ENCODE data around the gene C14orf93.

C14orf93 gene

GRCh38 chr14:23009939-23010726 is at the start of gene C14orf93:
TSS of gene C14orf93 (minus strand) at chr14:23010143. CDS start at chr14:22999023, 11,120 bp downstream.
- peak within 1 kb of the TSS; percentile 96 for H3K27ac Mint-ChIP-seq
- peaks cover 32% of the 10 kb centered on the region for H3K4me1 Mint-ChIP-seq (ENCODE audit: low read depth)
- no peaks in the 10 kb centered on the region for H3K9me3 Mint-ChIP-seq
- H3K36me3 Mint-ChIP-seq (ENCODE audit: low read depth), result no peaks in the 10 kb centered on the region
- peak within 1 kb of the TSS; percentile 90 for H3K4me3 Mint-ChIP-seq
- H3K27me3 Mint-ChIP-seq (ENCODE audit: low read depth), result no peaks in the 10 kb centered on the region

- Mint-ChIP-seq H3K27ac (peak overlapping the region; percentile 38), H3K36me3 (ENCODE audit: low read depth) (peaks cover 30% of the 10 kb centered on the region), H3K9me3 (no peaks in the 10 kb centered on the region), H3K4me1 (ENCODE audit: low read depth) (peaks cover 19% of the 10 kb centered on the region), H3K27me3 (ENCODE audit: low read depth) (peaks cover 12% of the 10 kb centered on the region), H3K4me3 (peak overlapping the region; percentile 41)
Measured at GRCh38 chr14:23058654-23059504, 48.9 kb upstream of the C14orf93 start.

GRCh38 chr14:23057757-23058653 is 48.1 kb upstream of the C14orf93 start:
- Mint-ChIP-seq H3K27me3 (ENCODE audit: low read depth) (peaks cover 12% of the 10 kb centered on the region), H3K36me3 (ENCODE audit: low read depth) (peaks cover 22% of the 10 kb centered on the region), H3K4me3 (peak overlapping the region; percentile 81), H3K4me1 (ENCODE audit: low read depth) (peaks cover 19% of the 10 kb centered on the region), H3K27ac (no peak overlapping the region), H3K9me3 (no peaks in the 10 kb centered on the region)

GRCh38 chr14:23056956-23057756 is 47.2 kb upstream of the C14orf93 start, which contains the start of gene CDH24:
TSS of gene CDH24 (minus strand) at chr14:23057520. CDS start at chr14:23055733, 1,787 bp downstream.
- Mint-ChIP-seq H3K4me3 (peak within 1 kb of the TSS; percentile 88), H3K4me1 (ENCODE audit: low read depth) (peaks cover 19% of the 10 kb centered on the region), H3K27me3 (ENCODE audit: low read depth) (peaks cover 12% of the 10 kb centered on the region), H3K36me3 (ENCODE audit: low read depth) (peaks cover 19% of the 10 kb centered on the region), H3K27ac (peak within 1 kb of the TSS; percentile 73), H3K9me3 (no peaks in the 10 kb centered on the region)

- H3K9me3 Mint-ChIP-seq, result no peaks in the 10 kb centered on the region
- H3K36me3 Mint-ChIP-seq (ENCODE audit: low read depth), result peaks cover 17% of the 10 kb centered on the region
- peak overlapping the region; percentile 73 for H3K27ac Mint-ChIP-seq
- H3K4me3 Mint-ChIP-seq, result peak overlapping the region; percentile 88
- H3K4me1 Mint-ChIP-seq (ENCODE audit: low read depth), result peaks cover 19% of the 10 kb centered on the region
- H3K27me3 Mint-ChIP-seq (ENCODE audit: low read depth), result peaks cover 12% of the 10 kb centered on the region
Measured at GRCh38 chr14:23056145-23056955, 46.4 kb upstream of the C14orf93 start.

GRCh38 chr14:23055621-23056144 is 45.7 kb upstream of the C14orf93 start:
- Mint-ChIP-seq H3K27ac (no peak overlapping the region), H3K9me3 (no peaks in the 10 kb centered on the region), H3K4me1 (ENCODE audit: low read depth) (peaks cover 19% of the 10 kb centered on the region), H3K27me3 (ENCODE audit: low read depth) (peaks cover 12% of the 10 kb centered on the region), H3K4me3 (peak overlapping the region; percentile 80), H3K36me3 (ENCODE audit: low read depth) (peaks cover 12% of the 10 kb centered on the region)

- no peak overlapping the region for H3K27ac Mint-ChIP-seq
Measured at GRCh38 chr14:23055147-23055550, 45.2 kb upstream of the C14orf93 start.

GRCh38 chr14:23054000-23054811 is 44.3 kb upstream of the C14orf93 start:
- Mint-ChIP-seq H3K27ac (no peak overlapping the region), H3K4me1 (ENCODE audit: low read depth) (peaks cover 17% of the 10 kb centered on the region), H3K36me3 (ENCODE audit: low read depth) (peaks cover 7% of the 10 kb centered on the region), H3K27me3 (ENCODE audit: low read depth) (peaks cover 12% of the 10 kb centered on the region), H3K4me3 (peak overlapping the region; percentile 45), H3K9me3 (no peaks in the 10 kb centered on the region)

More at GRCh38 chr14:23055147-23055550, 45.2 kb upstream of the C14orf93 start:
- Mint-ChIP-seq H3K36me3 (ENCODE audit: low read depth) (peaks cover 12% of the 10 kb centered on the region), H3K4me3 (no peak overlapping the region), H3K9me3 (no peaks in the 10 kb centered on the region), H3K27me3 (ENCODE audit: low read depth) (peaks cover 12% of the 10 kb centered on the region), H3K4me1 (ENCODE audit: low read depth) (peaks cover 19% of the 10 kb centered on the region)

- Mint-ChIP-seq H3K27me3 (ENCODE audit: low read depth) (peaks cover 12% of the 10 kb centered on the region), H3K27ac (no peak overlapping the region), H3K36me3 (ENCODE audit: low read depth) (peaks cover 5% of the 10 kb centered on the region), H3K9me3 (no peaks in the 10 kb centered on the region), H3K4me3 (no peak overlapping the region), H3K4me1 (ENCODE audit: low read depth) (peaks cover 16% of the 10 kb centered on the region)
Measured at GRCh38 chr14:23053426-23053825, 43.5 kb upstream of the C14orf93 start.

GRCh38 chr14:23052671-23053070 is 42.7 kb upstream of the C14orf93 start:
- peaks cover 10% of the 10 kb centered on the region for H3K4me1 Mint-ChIP-seq (ENCODE audit: low read depth)
- no peak overlapping the region for H3K4me3 Mint-ChIP-seq
- H3K36me3 Mint-ChIP-seq (ENCODE audit: low read depth), result no peaks in the 10 kb centered on the region
- peaks cover 12% of the 10 kb centered on the region for H3K27me3 Mint-ChIP-seq (ENCODE audit: low read depth)
- no peaks in the 10 kb centered on the region for H3K9me3 Mint-ChIP-seq
- no peak overlapping the region for H3K27ac Mint-ChIP-seq

GRCh38 chr14:23052182-23052623 is 42.3 kb upstream of the C14orf93 start:
- Mint-ChIP-seq H3K9me3 (no peaks in the 10 kb centered on the region), H3K27ac (no peak overlapping the region), H3K4me1 (ENCODE audit: low read depth) (peaks cover 10% of the 10 kb centered on the region), H3K27me3 (ENCODE audit: low read depth) (peaks cover 12% of the 10 kb centered on the region), H3K4me3 (no peak overlapping the region), H3K36me3 (ENCODE audit: low read depth) (no peaks in the 10 kb centered on the region)
